SU-DHL-6 (cell line): ENCODE measurements around the gene DCC.

Experiments
- H2AFZ ChIP-seq: fragments of 200-600 bp; sonication (generic); 2 replicates; pipeline ENCODE4 v1.6.1; 2014; ENCODE audit warnings: low read depth, mild to moderate bottlenecking, moderate library complexity, mixed read lengths, antibody characterized with exemption, low read length; ENCODE audit not compliant: severe bottlenecking
- H3F3A ChIP-seq: fragments of 200-600 bp; shearing (Covaris generic); 2 replicates; pipeline ENCODE4 v1.6.0; 2016; ENCODE audit warnings: antibody characterized with exemption, mild to moderate bottlenecking; ENCODE audit not compliant: insufficient read depth
- H3K27ac ChIP-seq: fragments of 200-600 bp; sonication (generic); 2 replicates; pipeline ENCODE4 v1.5.1; 2016; ENCODE audit warnings: low read depth, mild to moderate bottlenecking, low read length, moderate library complexity, mixed read lengths
- H3K27me3 ChIP-seq: fragments of 200-600 bp; sonication (generic), shearing (Covaris generic); 2 replicates; pipeline ENCODE4 v1.6.0; 2014; ENCODE audit warnings: mild to moderate bottlenecking, low read length
- H3K36me3 ChIP-seq: fragments of 200-600 bp; sonication (generic); 2 replicates; pipeline ENCODE4 v1.6.1; 2014; ENCODE audit warnings: mild to moderate bottlenecking, low read length, mixed read lengths
- H3K4me2 ChIP-seq: fragments of 300-600, 200-600 bp; shearing (Covaris generic), sonication (generic); 2 replicates; pipeline ENCODE4 v1.6.0; 2014; ENCODE audit warnings: low read length, low read depth, mild to moderate bottlenecking; ENCODE audit not compliant: poor library complexity, severe bottlenecking
- H3K4me3 ChIP-seq: fragments of 200-600 bp; sonication (generic); 2 replicates; pipeline ENCODE4 v1.5.1; 2014; ENCODE audit warnings: antibody characterized with exemption, low read length, mild to moderate bottlenecking, mixed read lengths; ENCODE audit not compliant: insufficient read depth, poor library complexity, severe bottlenecking
- H3K79me2 ChIP-seq: fragments of 200-600 bp; sonication (generic); 2 replicates; pipeline ENCODE4 v1.6.1; 2014; ENCODE audit warnings: mild to moderate bottlenecking, low read length, moderate library complexity; ENCODE audit not compliant: insufficient read depth
- H3K9ac ChIP-seq: fragments of 200-600 bp; sonication (generic); 2 replicates; pipeline ENCODE4 v1.7.0; 2014; ENCODE audit warnings: mild to moderate bottlenecking, low read length
- H3K9me2 ChIP-seq: fragments of 200-600 bp; sonication (generic); replicated peaks from 2 replicates; pipeline ENCODE4 v1.6.1; 2014; ENCODE audit warnings: low read length; ENCODE audit not compliant: insufficient read depth
- H3K9me3 ChIP-seq: fragments of 200-600 bp; sonication (generic); 2 replicates; pipeline ENCODE4 v1.6.1; 2014; ENCODE audit warnings: low read length, mixed read lengths; ENCODE audit not compliant: insufficient read depth
- H4K20me1 ChIP-seq: fragments of 200-600 bp; sonication (generic); 2 replicates; pipeline ENCODE4 v1.6.1; 2014; ENCODE audit warnings: low read depth, mild to moderate bottlenecking, antibody characterized with exemption, low read length, moderate library complexity, mixed read lengths
- EZH2phosphoT487 ChIP-seq: fragments of 200-600 bp; sonication (generic), shearing (Covaris generic); conservative IDR thresholded peaks from 2 replicates; pipeline ENCODE4 v1.6.1; 2018; ENCODE audit warnings: mild to moderate bottlenecking, antibody characterized with exemption, low read length, moderate library complexity, mixed read lengths
- TF ChIP-seq, protein P1 (sequence below): fragments of 200-600 bp; sonication (generic); IDR thresholded peaks from one replicate; pipeline ENCODE4 v1.5.1; 2017; ENCODE audit warnings: antibody characterized with exemption, mild to moderate bottlenecking, low read length, moderate library complexity; ENCODE audit not compliant: insufficient read depth, poor library complexity, severe bottlenecking

DCC gene

DNA sequence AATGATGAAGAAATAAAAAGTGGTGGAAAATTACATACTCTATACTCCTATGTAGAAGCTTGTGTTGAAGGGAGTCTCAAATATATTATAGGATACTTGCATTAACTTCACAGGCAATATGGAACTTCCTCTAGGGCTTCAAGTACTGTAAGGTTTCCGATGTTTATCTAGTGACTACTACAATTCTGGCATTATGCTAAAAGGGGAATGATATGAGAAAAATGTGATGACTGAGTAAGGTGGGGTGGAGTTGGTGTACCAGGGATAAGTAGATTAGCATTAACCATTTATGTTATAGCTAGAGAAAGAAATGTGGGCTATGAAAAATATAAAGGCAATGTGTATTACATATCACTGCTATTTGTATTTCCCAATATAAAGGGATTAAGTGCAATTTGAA lies 229.5 kb downstream of the DCC start:
- 0 out of 2 replicates have a peak, but pooled peaks cover 4% of the 10 kb centered on the region for H3K9me3 ChIP-seq
- H3K9me2 ChIP-seq, result no peaks in the 10 kb centered on the region
- no peak overlapping the region for H2AFZ ChIP-seq
- no peaks in the 10 kb centered on the region for H3K27me3 ChIP-seq
- no peaks in the 10 kb centered on the region for H3K79me2 ChIP-seq
- H3K27ac ChIP-seq, result no peak overlapping the region
- H3F3A ChIP-seq, result no peaks in the 10 kb centered on the region
- no peak overlapping the region for H3K4me2 ChIP-seq
- TF ChIP-seq, protein P1, sequence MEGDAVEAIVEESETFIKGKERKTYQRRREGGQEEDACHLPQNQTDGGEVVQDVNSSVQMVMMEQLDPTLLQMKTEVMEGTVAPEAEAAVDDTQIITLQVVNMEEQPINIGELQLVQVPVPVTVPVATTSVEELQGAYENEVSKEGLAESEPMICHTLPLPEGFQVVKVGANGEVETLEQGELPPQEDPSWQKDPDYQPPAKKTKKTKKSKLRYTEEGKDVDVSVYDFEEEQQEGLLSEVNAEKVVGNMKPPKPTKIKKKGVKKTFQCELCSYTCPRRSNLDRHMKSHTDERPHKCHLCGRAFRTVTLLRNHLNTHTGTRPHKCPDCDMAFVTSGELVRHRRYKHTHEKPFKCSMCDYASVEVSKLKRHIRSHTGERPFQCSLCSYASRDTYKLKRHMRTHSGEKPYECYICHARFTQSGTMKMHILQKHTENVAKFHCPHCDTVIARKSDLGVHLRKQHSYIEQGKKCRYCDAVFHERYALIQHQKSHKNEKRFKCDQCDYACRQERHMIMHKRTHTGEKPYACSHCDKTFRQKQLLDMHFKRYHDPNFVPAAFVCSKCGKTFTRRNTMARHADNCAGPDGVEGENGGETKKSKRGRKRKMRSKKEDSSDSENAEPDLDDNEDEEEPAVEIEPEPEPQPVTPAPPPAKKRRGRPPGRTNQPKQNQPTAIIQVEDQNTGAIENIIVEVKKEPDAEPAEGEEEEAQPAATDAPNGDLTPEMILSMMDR, result no peak
- no peak for TF ChIP-seq EZH2phosphoT487
- H4K20me1 ChIP-seq, result no peaks in the 10 kb centered on the region
- no peaks in the 10 kb centered on the region for H3K36me3 ChIP-seq
- H3K4me3 ChIP-seq, result no peak overlapping the region
- no peak overlapping the region for H3K9ac ChIP-seq

DNA sequence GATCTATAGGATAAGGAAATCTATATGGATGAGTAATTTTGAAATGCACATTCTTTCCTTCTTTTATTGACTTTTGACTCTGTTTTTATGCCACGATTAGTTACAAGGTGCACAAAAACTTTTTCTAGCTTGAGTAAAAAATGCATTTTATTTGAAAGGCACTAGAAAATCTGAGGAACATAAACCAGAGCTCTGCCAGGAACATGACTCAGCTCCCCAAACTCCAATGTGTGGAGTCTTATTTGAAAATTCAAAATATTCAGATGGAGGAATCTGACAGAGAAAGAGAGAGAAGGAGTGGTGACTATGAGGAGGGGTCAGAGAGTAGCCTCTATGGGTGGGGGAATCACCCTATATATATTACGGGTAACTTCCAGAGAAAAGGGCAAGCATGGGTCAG lies 231.0 kb downstream of the DCC start:
- Histone ChIP-seq H3K4me2 (no peak overlapping the region), H2AFZ (no peak overlapping the region), H3K27me3 (no peaks in the 10 kb centered on the region), H3K79me2 (no peaks in the 10 kb centered on the region), H3K9me3 (0 out of 2 replicates have a peak, but pooled peaks cover 4% of the 10 kb centered on the region), H3K4me3 (no peak overlapping the region), H3K9ac (no peak overlapping the region), H4K20me1 (no peaks in the 10 kb centered on the region), H3K9me2 (no peaks in the 10 kb centered on the region), H3K36me3 (no peaks in the 10 kb centered on the region), H3K27ac (no peak overlapping the region), H3F3A (no peaks in the 10 kb centered on the region)
- no peak for TF ChIP-seq EZH2phosphoT487
- TF ChIP-seq, protein P1, result no peak

DNA sequence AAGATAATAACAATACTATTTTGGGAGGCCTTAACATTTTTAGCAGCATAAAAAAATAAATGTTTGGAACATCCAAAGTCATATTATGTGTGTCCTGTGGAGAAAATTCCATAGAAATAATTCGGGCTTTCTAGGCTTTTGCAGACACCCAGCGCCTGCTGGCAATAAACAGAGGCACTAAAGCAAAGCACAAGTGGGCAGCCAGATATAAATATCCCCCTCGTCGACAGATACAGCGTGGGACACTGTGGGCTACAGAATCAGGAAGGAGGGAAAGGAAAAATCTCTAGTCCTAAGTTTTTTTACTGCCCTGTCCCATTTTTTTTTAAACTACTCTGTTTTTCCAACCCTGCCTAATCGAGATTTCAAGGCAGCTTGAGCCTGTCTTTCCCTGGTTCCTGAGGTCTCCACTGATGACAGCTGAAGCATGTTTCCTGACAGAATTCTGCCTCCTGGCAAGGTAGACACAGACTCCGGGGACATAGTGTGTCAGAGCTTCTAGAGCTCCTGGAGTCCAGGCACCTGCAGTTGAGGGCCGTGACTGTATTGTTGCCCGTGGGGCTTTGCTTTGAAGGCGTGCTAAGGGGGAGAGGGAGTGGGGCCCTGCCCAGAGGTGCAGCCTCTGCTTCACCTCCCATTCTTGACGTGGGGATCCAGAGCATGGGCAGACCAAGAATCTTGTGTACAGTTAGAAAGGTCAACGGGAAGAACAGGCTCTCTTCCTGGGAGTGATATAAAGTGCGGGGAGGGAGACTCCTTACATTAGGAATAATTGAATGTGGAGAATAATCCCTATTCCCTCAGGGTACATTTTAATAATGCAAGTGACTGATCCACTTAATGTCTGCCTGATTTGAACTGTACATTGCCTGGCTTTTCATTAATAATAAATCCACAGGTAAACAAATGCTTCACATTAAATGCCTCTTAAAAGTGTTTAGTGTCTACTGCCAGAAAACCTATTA lies 232.3 kb downstream of the DCC start:
- Histone ChIP-seq H3K27me3 (no peaks in the 10 kb centered on the region), H3K4me2 (no peak overlapping the region), H3K9ac (no peak overlapping the region), H3K4me3 (no peak overlapping the region), H4K20me1 (no peaks in the 10 kb centered on the region), H3K36me3 (no peaks in the 10 kb centered on the region), H3F3A (no peaks in the 10 kb centered on the region), H2AFZ (no peak overlapping the region), H3K79me2 (no peaks in the 10 kb centered on the region), H3K27ac (no peak overlapping the region), H3K9me3 (0 out of 2 replicates have a peak, but pooled peaks cover 4% of the 10 kb centered on the region), H3K9me2 (no peaks in the 10 kb centered on the region)
- TF ChIP-seq, protein P1, result no peak
